GM12878 (cell line): Measurements from ENCODE around the gene PDLIM4. TPM values are rescaled to one million over a fixed set of nuclear protein-coding genes. Genes with fewer than 3 reads are reported as not detected.

Source experiments
- ATAC-seq: fragments of 200-7000 bp; cut with Tn5 transposase; 3 replicates; pipeline ENCODE4 v1.9.1; 2020; ENCODE audit warnings: mild to moderate bottlenecking, moderate library complexity
- BruUV-seq: library from RNA; stranded (reverse); fragments of 400-500 nt; replicated peaks from 2 replicates; lab custom pipeline; 2021; lab: Mats Ljungman, UMichigan
- CTCF ChIA-PET: fragments of 300-600 bp; sonication (Branson Sonifier 250); formaldehyde crosslinking; extraction: SDS; loops from one replicate; lab custom pipeline; 2021; ENCODE audit warnings: inconsistent platforms; lab: Yijun Ruan, JAX
- POLR2A ChIA-PET: fragments of 350-600 bp; formaldehyde crosslinking; extraction: SDS; loops from one replicate; lab custom pipeline; 2021; ENCODE audit warnings: inconsistent platforms; lab: Charles Lee
- RAD21 ChIA-PET: fragments of 300-600 bp; sonication (Branson Sonifier 250); formaldehyde crosslinking; loops from one replicate; lab custom pipeline; 2023; ENCODE audit warnings: antibody characterized with exemption; ENCODE audit not compliant: unreplicated experiment; lab: Charles Lee
- SMC1A ChIA-PET: fragments of 300-600 bp; sonication (Branson Sonifier 250); formaldehyde crosslinking; loops from one replicate; lab custom pipeline; 2023; ENCODE audit not compliant: unreplicated experiment, uncharacterized antibody; lab: Charles Lee
- DNase-seq: peaks from one replicate; pipeline ENCODE4 v3.0.0-alpha.2; 2011; ENCODE audit warnings: low read depth, low spot score
- FAIRE-seq: peaks from 3 replicates; lab custom pipeline; 2011; peaks lifted over from hg19 to GRCh38; lab: Jason Lieb, UNC
- H2AFZ ChIP-seq: 2 replicates; pipeline ENCODE4 v1.6.0; 2011; ENCODE audit warnings: low read depth, low read length, control low read depth; ENCODE audit not compliant: control insufficient read depth
- H3K27ac ChIP-seq: 2 replicates; pipeline ENCODE4 v1.5.1; 2011; ENCODE audit warnings: control low read depth; ENCODE audit not compliant: control insufficient read depth, insufficient read depth
- H3K27me3 ChIP-seq, 2 experiments: replicated peaks in 1 of 2; 2 replicates each; pipeline versions ENCODE4 v1.6.0 to v1.6.1; 2011; ENCODE audit warnings: low read length in 1 of 2; ENCODE audit not compliant: control insufficient read depth in 2 of 2, insufficient read depth in 2 of 2
- H3K36me3 ChIP-seq, 2 experiments: 2 replicates each; pipeline ENCODE4 v1.5.1; 2011; ENCODE audit warnings: low read length in 1 of 2; ENCODE audit not compliant: control insufficient read depth in 2 of 2, insufficient read depth in 2 of 2
- H3K4me1 ChIP-seq: 2 replicates; pipeline ENCODE4 v1.6.1; 2011; ENCODE audit warnings: mild to moderate bottlenecking, low read length, moderate library complexity, mixed read lengths; ENCODE audit not compliant: control insufficient read depth, insufficient read depth
- H3K4me2 ChIP-seq: 2 replicates; pipeline ENCODE4 v1.6.0; 2011; ENCODE audit warnings: control low read depth; ENCODE audit not compliant: control insufficient read depth, insufficient read depth
- H3K4me3 ChIP-seq: fragments of 200-600 bp; sonication (generic); 2 replicates; pipeline ENCODE4 v1.5.1; 2016
- H3K79me2 ChIP-seq: 2 replicates; pipeline ENCODE4 v1.6.0; 2011; ENCODE audit warnings: low read length; ENCODE audit not compliant: control insufficient read depth, insufficient read depth
- H3K9ac ChIP-seq: 2 replicates; pipeline ENCODE4 v1.8.0; 2011; ENCODE audit warnings: low read length, control low read depth, mixed read lengths; ENCODE audit not compliant: control insufficient read depth, insufficient read depth
- H3K9me3 ChIP-seq: replicated peaks from 3 replicates; pipeline ENCODE4 v1.5.1; 2011; ENCODE audit warnings: mild to moderate bottlenecking, low read length; ENCODE audit not compliant: control insufficient read depth, insufficient read depth
- H4K20me1 ChIP-seq: 2 replicates; pipeline ENCODE4 v1.6.0; 2011; ENCODE audit not compliant: control insufficient read depth, insufficient read depth
- BACH1 ChIP-seq: fragments of 450-650 bp; IDR thresholded peaks from 2 replicates; pipeline ENCODE4 v1.6.1; 2017; ENCODE audit warnings: mild to moderate bottlenecking, borderline replicate concordance
- BHLHE40 ChIP-seq, 2 experiments: fragments of 450-650 bp in 1 of 2; IDR thresholded peaks; 2 replicates each; pipeline ENCODE4 v1.6.1; 2011 to 2017; ENCODE audit warnings: low read depth in 2 of 2, borderline replicate concordance in 1 of 2, improper control_type of control experiment in 1 of 2, low read length in 1 of 2, mild to moderate bottlenecking in 1 of 2
- CHD4 ChIP-seq: fragments of 200-600 bp; sonication (generic); IDR thresholded peaks from 2 replicates; pipeline ENCODE4 v1.6.1; 2016; ENCODE audit warnings: mild to moderate bottlenecking
- CREB1 ChIP-seq: IDR thresholded peaks from 2 replicates; pipeline ENCODE4 v1.6.1; 2012; ENCODE audit warnings: low read depth, mild to moderate bottlenecking, inconsistent platforms
- E2F8 ChIP-seq: fragments of 450-650 bp; IDR thresholded peaks from 2 replicates; pipeline ENCODE4 v1.6.1; 2018; ENCODE audit warnings: mild to moderate bottlenecking, low read depth, moderate library complexity; ENCODE audit not compliant: partially characterized antibody
- EZH2 ChIP-seq: IDR thresholded peaks from 2 replicates; pipeline ENCODE4 v1.6.1; 2012; ENCODE audit warnings: low read depth, mild to moderate bottlenecking, control low read depth, inconsistent platforms, low read length, borderline replicate concordance; ENCODE audit not compliant: control insufficient read depth
- GABPA ChIP-seq: IDR thresholded peaks from 2 replicates; pipeline ENCODE4 v1.6.1; 2014; ENCODE audit warnings: antibody characterized with exemption, low read depth, mild to moderate bottlenecking, inconsistent platforms
- IRF4 ChIP-seq: IDR thresholded peaks from 2 replicates; pipeline ENCODE4 v1.6.1; 2011; ENCODE audit warnings: low read depth, low read length
- MTA3 ChIP-seq: IDR thresholded peaks from 2 replicates; pipeline ENCODE4 v1.6.1; 2012; ENCODE audit warnings: low read length, inconsistent platforms, borderline replicate concordance
- POLR2AphosphoS2 ChIP-seq: IDR thresholded peaks from 2 replicates; pipeline ENCODE4 v1.6.1; 2011; ENCODE audit warnings: low read depth, mild to moderate bottlenecking, low read length, improper control_type of control experiment, moderate library complexity
- ZNF274 ChIP-seq: IDR thresholded peaks from one replicate; pipeline ENCODE4 v1.8.0; 2011; ENCODE audit not compliant: insufficient read length, insufficient read depth
- ZNF384 ChIP-seq: IDR thresholded peaks from 2 replicates; pipeline ENCODE4 v1.6.1; 2012; ENCODE audit warnings: low read depth, mild to moderate bottlenecking, low read length, improper control_type of control experiment, borderline replicate concordance
- WGBS: methylation state at CpG from one replicate; pipeline ENCODE4 v1.1.6; 2016; ENCODE audit warnings: low lambda C conversion rate; ENCODE audit not compliant: insufficient replicate concordance, insufficient coverage; ENCODE audit errors: missing lambda C conversion rate; 5-methylcytosine and 5-hydroxymethylcytosine counted together
- in situ Hi-C: fragments of 300-500 bp; cut with MboI; formaldehyde crosslinking; loops from 9 replicates; pipeline ENCODE4 v1.14.3; 2018; ENCODE audit warnings: mixed read lengths
- intact Hi-C: fragments of 100-400 bp; cut with micrococcal nuclease; formaldehyde crosslinking; loops from one replicate; pipeline ENCODE4 v1.14.2; 2022; ENCODE audit not compliant: unreplicated experiment
- polyA plus RNA-seq, 11 experiments: library from polyadenylated mRNA; depleted of rRNA in 4 of 11; unstranded in 6 of 11; stranded (reverse) in 5 of 11; fragments of >200 nt; fragmentation: Nextera tagmentation in 4 of 11; fragmentation: Illumina TruSeq in 1 of 11; extraction: Ambion mirVana in 4 of 11; extraction: Trizol in 1 of 11; gene quantifications; 1 replicate in 1 of 11; 2 replicates in 10 of 11; pipeline versions ENCODE4 v1.2.1 to v1.2.3, GENCODE V29; 2011 to 2016; ENCODE audit warnings: inconsistent platforms in 2 of 11, missing spikeins in 2 of 11, low read depth in 1 of 11
- total RNA-seq, 4 experiments: library from RNA; depleted of rRNA in 3 of 4; stranded (reverse); fragments of >200 nt in 3 of 4; fragmentation: Illumina TruSeq in 1 of 4; extraction: Trizol in 1 of 4; gene quantifications; 2 replicates each; pipeline versions ENCODE4 v1.2.1 to v1.2.3, GENCODE V29; 2013 to 2021
- TF ChIP-seq, protein P1 (sequence below): fragments of 450-650 bp; IDR thresholded peaks from 2 replicates; pipeline ENCODE4 v1.6.1; 2017; ENCODE audit warnings: mild to moderate bottlenecking
- TF ChIP-seq, protein P2 (sequence below): fragments of 450-650 bp; IDR thresholded peaks from 2 replicates; pipeline ENCODE4 v1.6.1; 2018; ENCODE audit warnings: borderline replicate concordance, mild to moderate bottlenecking; ENCODE audit not compliant: partially characterized antibody

Gene PDLIM4
- total and polyA plus RNA-seq, 10 of the 15 experiments (the other 5 are each of a cell fraction or from before 2014, with no cell fraction given) = 0.13 to 1.7 (median 0.39) TPM; not detected in 3

DNA sequence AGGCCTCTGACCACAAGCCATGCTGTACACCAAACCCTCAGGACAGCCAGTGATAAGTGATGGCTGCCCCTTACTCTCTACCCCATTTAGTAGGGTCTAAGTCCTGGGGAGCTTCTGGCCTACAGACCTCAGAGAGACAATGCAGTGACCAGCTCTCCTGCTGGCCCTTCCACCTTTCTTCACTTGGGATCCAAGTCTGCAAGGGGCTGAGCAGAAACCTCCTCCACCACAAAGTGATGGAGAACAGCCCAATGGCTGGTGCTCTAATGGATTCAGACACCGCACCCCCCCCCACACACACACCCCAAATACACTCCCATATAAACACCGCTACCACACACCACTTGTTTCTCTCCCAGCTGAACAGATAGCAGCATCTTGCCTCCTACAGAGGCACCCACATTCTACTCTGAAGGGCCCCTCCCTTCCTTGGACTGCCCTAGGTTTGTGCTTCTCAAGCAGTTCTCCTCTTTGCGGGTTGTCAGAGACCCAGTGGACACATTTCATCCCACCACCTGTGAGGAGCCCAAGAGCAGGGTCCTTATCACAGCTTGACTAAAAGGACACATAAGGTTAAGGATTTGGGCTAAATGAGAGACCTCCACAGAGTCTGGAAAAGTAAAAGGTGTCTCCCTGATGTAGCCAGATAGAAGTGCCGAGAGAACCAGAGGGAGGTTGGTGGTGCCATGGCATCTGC, 1.3 kb upstream of the PDLIM4 start:
- 96% methylated on average over 4 of the region's 4 CpGs for WGBS
- CTCF ChIA-PET = interaction anchor here (0.5 to 3.3 kb wide), 5 partner anchors 16 to 76 kb away, joined by 3 to 19 read pairs (median 3); no protein-coding TSS in a partner anchor
- Histone ChIP-seq H3K36me3 (no peaks in the 10 kb centered on the region), H3K4me3 (no peak overlapping the region), H3K4me2 (no peak overlapping the region), H3K9me3 (no peaks in the 10 kb centered on the region), H4K20me1 (no peaks in the 10 kb centered on the region), H3K27me3 (peaks cover 2 to 7% of the 10 kb centered on the region in 2 experiments), H2AFZ (no peak overlapping the region), H3K9ac (no peak overlapping the region), H3K79me2 (no peaks in the 10 kb centered on the region), H3K27ac (no peak overlapping the region), H3K4me1 (peaks cover 6% of the 10 kb centered on the region; the same call in 1 of the 2 replicates)
- SMC1A ChIA-PET = interaction anchor here (1.0 to 2.7 kb wide), 2 partner anchors 12 to 18 kb away, joined by 3 to 10 read pairs; no protein-coding TSS in a partner anchor
- intact Hi-C loops = no loop called here
- FAIRE-seq (no peak), DNase-seq (no peak), ATAC-seq (no peak)
- RAD21 ChIA-PET = interaction anchor here (1.1 kb wide), 1 partner anchor 77 kb away, joined by 3 read pairs; no protein-coding TSS in a partner anchor
- no TSS peak for BruUV-seq
- in situ Hi-C loops = no loop called here
- POLR2A ChIA-PET = no interaction called here
- no peak for TF ChIP-seq E2F8
- no peak for TF ChIP-seq ZNF384
- TF ChIP-seq BHLHE40 (IDR thresholded peaks at IDR 0.05; ENCODE audit: borderline replicate concordance in 1 of 2, low read depth in 2 of 2, low read length in 1 of 2) = no peak
- no peak for TF ChIP-seq EZH2
- TF ChIP-seq ZNF274 = no peak
- TF ChIP-seq CREB1 = no peak
- TF ChIP-seq, protein P1, sequence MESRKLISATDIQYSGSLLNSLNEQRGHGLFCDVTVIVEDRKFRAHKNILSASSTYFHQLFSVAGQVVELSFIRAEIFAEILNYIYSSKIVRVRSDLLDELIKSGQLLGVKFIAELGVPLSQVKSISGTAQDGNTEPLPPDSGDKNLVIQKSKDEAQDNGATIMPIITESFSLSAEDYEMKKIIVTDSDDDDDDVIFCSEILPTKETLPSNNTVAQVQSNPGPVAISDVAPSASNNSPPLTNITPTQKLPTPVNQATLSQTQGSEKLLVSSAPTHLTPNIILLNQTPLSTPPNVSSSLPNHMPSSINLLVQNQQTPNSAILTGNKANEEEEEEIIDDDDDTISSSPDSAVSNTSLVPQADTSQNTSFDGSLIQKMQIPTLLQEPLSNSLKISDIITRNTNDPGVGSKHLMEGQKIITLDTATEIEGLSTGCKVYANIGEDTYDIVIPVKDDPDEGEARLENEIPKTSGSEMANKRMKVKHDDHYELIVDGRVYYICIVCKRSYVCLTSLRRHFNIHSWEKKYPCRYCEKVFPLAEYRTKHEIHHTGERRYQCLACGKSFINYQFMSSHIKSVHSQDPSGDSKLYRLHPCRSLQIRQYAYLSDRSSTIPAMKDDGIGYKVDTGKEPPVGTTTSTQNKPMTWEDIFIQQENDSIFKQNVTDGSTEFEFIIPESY = no peak
- no peak for TF ChIP-seq GABPA
- no peak for TF ChIP-seq MTA3
- no peak for TF ChIP-seq POLR2AphosphoS2
- TF ChIP-seq IRF4 = no peak
- no peak for TF ChIP-seq BACH1
- TF ChIP-seq, protein P2, sequence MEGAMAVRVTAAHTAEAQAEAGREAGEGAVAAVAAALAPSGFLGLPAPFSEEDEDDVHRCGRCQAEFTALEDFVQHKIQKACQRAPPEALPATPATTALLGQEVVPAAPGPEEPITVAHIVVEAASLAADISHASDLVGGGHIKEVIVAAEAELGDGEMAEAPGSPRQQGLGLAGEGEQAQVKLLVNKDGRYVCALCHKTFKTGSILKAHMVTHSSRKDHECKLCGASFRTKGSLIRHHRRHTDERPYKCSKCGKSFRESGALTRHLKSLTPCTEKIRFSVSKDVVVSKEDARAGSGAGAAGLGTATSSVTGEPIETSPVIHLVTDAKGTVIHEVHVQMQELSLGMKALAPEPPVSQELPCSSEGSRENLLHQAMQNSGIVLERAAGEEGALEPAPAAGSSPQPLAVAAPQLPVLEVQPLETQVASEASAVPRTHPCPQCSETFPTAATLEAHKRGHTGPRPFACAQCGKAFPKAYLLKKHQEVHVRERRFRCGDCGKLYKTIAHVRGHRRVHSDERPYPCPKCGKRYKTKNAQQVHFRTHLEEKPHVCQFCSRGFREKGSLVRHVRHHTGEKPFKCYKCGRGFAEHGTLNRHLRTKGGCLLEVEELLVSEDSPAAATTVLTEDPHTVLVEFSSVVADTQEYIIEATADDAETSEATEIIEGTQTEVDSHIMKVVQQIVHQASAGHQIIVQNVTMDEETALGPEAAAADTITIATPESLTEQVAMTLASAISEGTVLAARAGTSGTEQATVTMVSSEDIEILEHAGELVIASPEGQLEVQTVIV = no peak
- TF ChIP-seq CHD4 = no peak
